ENCODE measurements around the gene FAM135A.
"Not testable (repeated sequence)": the region's sequence is repeated elsewhere in the genome, so short reads cannot be mapped to it uniquely, and the experiment has no call there.

The FAM135A gene

GRCh38 chr6:70552974-70553373 is 139.7 kb downstream of the FAM135A start:
- H3K4me3 ChIP-seq (ENCODE audit: control insufficient read depth, low read depth, low read length), result no peak overlapping the region
- no peak for DNase-seq (ENCODE audit: low read depth)
- TF ChIP-seq CTCF (conservative IDR thresholded peaks at IDR 0.05; ENCODE audit: control insufficient read depth, insufficient read depth, low read depth, low read length), result no peak

DNA sequence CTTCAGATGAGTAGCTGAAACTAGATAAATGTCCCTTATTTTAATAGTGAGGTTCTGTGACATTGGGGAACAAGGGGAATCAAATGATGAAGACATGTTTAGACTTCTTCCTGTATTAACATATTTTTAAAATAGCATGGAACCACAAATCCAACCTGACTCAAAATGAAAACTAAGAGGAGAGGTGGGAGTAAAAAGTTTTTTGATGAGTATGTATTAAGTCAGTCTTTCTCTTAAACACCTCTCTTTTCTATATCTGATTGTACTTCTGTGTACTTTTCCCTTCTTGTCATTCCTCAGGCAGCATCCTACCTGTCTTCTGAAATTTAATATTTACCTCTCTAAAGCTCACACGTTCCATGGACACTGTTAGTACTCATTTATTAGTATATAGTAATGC is 144.7 kb downstream of the FAM135A start:
- DNase-seq (ENCODE audit: low read depth), result no peak
- no peak for TF ChIP-seq CTCF (conservative IDR thresholded peaks at IDR 0.05; ENCODE audit: control insufficient read depth, insufficient read depth, low read depth, low read length)
- H3K4me3 ChIP-seq (ENCODE audit: control insufficient read depth, low read depth, low read length), result no peak overlapping the region

- DNase-seq (ENCODE audit: low read depth); H3K4me3 ChIP-seq (ENCODE audit: control insufficient read depth, low read depth, low read length): not testable (repeated sequence)
Measured at GRCh38 chr6:70562401-70562800, 149.1 kb downstream of the FAM135A start.

DNA sequence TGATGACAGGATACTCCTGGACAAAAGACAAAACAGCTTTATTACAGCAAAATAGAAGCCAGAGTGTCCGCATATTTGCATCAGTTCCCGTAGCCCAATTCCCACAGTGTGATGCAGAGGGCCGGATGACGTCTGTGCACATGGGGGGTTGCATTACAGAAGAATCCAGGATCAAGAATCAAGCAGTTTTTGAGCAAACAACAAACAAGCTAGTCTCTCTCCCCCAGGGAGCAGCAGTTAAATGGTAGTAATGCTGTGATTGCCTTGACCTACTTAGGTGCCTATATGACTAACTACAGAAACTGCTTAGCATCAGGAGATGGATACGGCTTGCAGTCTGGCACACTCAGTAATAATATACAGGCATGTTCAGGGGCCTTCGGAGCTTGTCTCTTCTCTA is 150.2 kb downstream of the FAM135A start:
- no peak overlapping the region for H3K4me3 ChIP-seq (ENCODE audit: control insufficient read depth, low read depth, low read length)
- peak; percentile 84 for DNase-seq (ENCODE audit: low read depth)
- TF ChIP-seq CTCF (conservative IDR thresholded peaks at IDR 0.05; ENCODE audit: control insufficient read depth, insufficient read depth, low read depth, low read length), result no peak

GRCh38 chr6:70566751-70567382 is 153.6 kb downstream of the FAM135A start, which contains the start of gene SDHAF4:
Gene SDHAF4 (plus strand): TSS chr6:70566930. CDS start chr6:70566941, 11 bp downstream.
- TF ChIP-seq CTCF (conservative IDR thresholded peaks at IDR 0.05; ENCODE audit: control insufficient read depth, insufficient read depth, low read depth, low read length), result no peak
- DNase-seq (ENCODE audit: low read depth), result peak; percentile 79
- peak within 1 kb of the TSS; percentile 84 for H3K4me3 ChIP-seq (ENCODE audit: control insufficient read depth, low read depth, low read length)

GRCh38 chr6:70574643-70575042 is 161.3 kb downstream of the FAM135A start:
- no peak overlapping the region for H3K4me3 ChIP-seq (ENCODE audit: control insufficient read depth, low read depth, low read length)
- no peak for DNase-seq (ENCODE audit: low read depth)
- no peak for TF ChIP-seq CTCF (conservative IDR thresholded peaks at IDR 0.05; ENCODE audit: control insufficient read depth, insufficient read depth, low read depth, low read length)

DNA sequence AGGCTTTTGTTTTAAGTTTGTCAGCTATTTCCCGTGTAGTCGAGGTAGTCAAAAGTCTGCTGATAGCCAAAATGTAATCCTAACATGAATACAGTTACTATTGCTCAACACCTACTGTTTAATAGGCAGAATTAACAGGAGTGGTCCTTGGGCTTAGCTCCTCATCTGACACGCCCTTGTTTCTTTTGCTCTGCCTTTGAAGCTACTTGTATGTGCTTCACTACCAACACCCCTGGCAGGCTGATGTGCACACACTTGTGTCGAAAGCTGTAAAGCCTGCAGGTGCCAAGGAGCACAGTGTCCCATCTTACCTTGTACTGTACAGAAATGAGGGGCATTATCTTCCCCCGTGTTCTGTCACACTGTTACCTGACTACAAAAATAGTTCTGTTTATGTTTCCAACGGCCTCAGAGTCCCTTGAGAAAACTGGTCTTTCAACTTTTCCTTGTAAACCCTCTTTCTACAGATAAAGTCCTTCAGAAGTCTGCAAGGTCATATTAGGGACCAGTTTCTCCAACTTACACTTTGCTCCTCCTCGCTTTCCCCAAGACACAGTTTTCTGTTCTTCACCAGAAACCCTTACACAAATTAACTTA is 162.7 kb downstream of the FAM135A start:
- H3K4me3 ChIP-seq (ENCODE audit: control insufficient read depth, low read depth, low read length), result no peak overlapping the region
- TF ChIP-seq CTCF (conservative IDR thresholded peaks at IDR 0.05; ENCODE audit: control insufficient read depth, insufficient read depth, low read depth, low read length), result no peak
- DNase-seq (ENCODE audit: low read depth), result no peak
